BLaER1 treated with 17β-estradiol and CSF1 and Interleukin-3, amounts not matched to agents 10 nM and 100 nM (cell line): ENCODE results near the gene PHRF1.
"Not testable (repeated sequence)": the region's sequence is repeated elsewhere in the genome, so short reads cannot be mapped to it uniquely, and the experiment has no call there.

Experiments
- H3K27ac ChIP-seq, 11 experiments: shearing (Covaris generic); formaldehyde crosslinking; 2 replicates each; pipeline ENCODE4 v1.8.1; 2022
- H3K27me3 ChIP-seq, 11 experiments: shearing (Covaris generic); formaldehyde crosslinking; 2 replicates each; pipeline ENCODE4 v1.8.1; 2022
- H3K36me3 ChIP-seq, 11 experiments: shearing (Covaris generic); formaldehyde crosslinking; 2 replicates each; pipeline ENCODE4 v1.8.1; 2022
- H3K4me1 ChIP-seq, 10 experiments: shearing (Covaris generic); formaldehyde crosslinking; 2 replicates each; pipeline ENCODE4 v1.8.1; 2022
- H3K4me2 ChIP-seq, 11 experiments: shearing (Covaris generic); formaldehyde crosslinking; 2 replicates each; pipeline ENCODE4 v1.8.1; 2022
- H3K4me3 ChIP-seq, 10 experiments: shearing (Covaris generic); formaldehyde crosslinking; 2 replicates each; pipeline ENCODE4 v1.8.1; 2022
- H3K9ac ChIP-seq, 11 experiments: shearing (Covaris generic); formaldehyde crosslinking; 2 replicates each; pipeline ENCODE4 v1.8.1; 2022
- H3K9me3 ChIP-seq, 11 experiments: shearing (Covaris generic); formaldehyde crosslinking; replicated peaks in 1 of 11; 2 replicates each; pipeline ENCODE4 v1.8.1; 2022
- H4K20me1 ChIP-seq, 11 experiments: shearing (Covaris generic); formaldehyde crosslinking; 2 replicates each; pipeline ENCODE4 v1.8.1; 2022
- Cebpa-rat ChIP-seq, 11 experiments: shearing (Covaris generic); IDR thresholded peaks; 2 replicates each; pipeline ENCODE4 v1.8.1; 2022

PHRF1 gene

DNA sequence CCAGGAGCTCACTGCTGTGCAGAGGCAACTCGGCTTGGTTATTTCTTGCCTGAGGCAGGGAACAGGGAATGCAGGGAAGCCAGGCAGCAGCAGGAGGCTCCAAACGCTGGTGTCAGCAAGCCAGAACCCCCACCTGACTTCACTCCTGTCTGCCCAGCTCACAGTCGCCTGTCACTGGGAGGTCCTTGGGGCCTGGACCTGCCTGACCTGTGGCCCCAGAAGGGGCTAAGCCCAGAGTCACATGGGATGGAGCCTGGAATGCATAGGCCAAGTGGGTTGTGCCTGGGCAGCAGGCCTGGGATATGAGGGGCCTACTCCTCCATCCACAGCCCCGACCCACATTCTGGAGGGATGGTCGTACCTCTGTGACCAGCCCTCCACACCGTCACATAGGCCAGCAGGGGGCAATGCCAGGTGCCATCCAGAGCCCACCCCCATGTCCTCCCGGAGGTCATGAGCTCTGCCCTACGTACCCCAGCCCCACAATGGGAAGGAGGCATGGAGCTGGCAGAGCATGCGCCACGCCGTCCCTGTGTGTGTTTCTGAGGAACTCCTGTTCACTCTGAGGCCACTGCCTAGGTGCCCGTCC, 10.3 kb upstream of the PHRF1 start:
- Histone ChIP-seq H3K4me2 (peak overlapping the region; percentile 30 to 100 (median 97); a peak in 15 of 22 replicates), H3K36me3 (peaks cover 0 to 22% (median 0%) of the 10 kb centered on the region in 11 experiments; a peak in 7 of 22 replicates), H3K4me3 (peak overlapping the region in 1 of 10 experiments; percentile 93; a peak in 1 of 20 replicates), H3K27ac (no peak overlapping the region; a peak in 1 of 22 replicates), H3K9me3 (no peaks in the 10 kb centered on the region), H3K9ac (peak overlapping the region in 5 of 11 experiments; percentile 26 to 98 (median 91); a peak in 4 of 22 replicates), H4K20me1 (peaks cover 17 to 67% (median 42%) of the 10 kb centered on the region in 11 experiments; a peak in 21 of 22 replicates), H3K27me3 (peaks cover 0 to 5% (median 0%) of the 10 kb centered on the region in 11 experiments; a peak in 1 of 22 replicates), H3K4me1 (peaks cover 43 to 71% (median 51%) of the 10 kb centered on the region in 10 experiments)
- TF ChIP-seq Cebpa-rat (IDR thresholded peaks at IDR 0.05) = no peak

DNA sequence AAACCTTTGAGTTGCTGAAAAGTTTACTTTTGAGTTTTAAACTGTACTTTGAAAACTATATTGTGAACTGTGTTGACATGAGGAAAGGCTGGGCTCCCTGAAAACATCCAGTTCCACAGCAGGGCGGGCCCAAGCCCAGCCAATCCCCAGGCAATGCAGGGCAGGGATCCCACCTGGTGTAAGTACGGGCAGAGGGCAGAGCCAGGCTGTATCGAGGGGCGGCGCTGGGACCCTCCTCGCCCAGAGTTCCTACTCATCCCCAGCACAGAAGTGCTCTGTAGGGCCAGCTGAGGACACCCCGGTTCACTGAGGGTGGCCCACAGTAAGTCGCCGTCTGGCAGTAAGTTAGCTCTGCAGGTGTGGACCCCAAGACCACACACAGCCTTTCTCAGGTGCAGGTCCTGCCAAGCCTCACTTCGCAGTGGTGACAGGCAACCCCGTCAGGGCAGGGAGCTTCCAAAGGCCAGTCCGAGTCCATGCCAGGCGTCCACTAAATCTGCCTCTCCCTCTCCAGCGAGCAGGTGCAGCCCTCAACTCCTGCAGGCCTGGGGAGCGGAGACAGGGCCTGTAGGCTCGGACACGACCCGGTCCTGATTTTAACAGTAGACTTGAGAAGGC, 9.2 kb upstream of the PHRF1 start:
- Histone ChIP-seq H4K20me1 (peaks cover 10 to 58% (median 34%) of the 10 kb centered on the region in 11 experiments; a peak in 20 of 22 replicates), H3K27ac (peak overlapping the region in 1 of 11 experiments; percentile 97; a peak in 1 of 22 replicates), H3K9me3 (no peaks in the 10 kb centered on the region), H3K36me3 (peaks cover 0 to 21% (median 0%) of the 10 kb centered on the region in 11 experiments; a peak in 7 of 22 replicates), H3K4me3 (peak overlapping the region; percentile 74 to 93 (median 79); a peak in 16 of 20 replicates), H3K9ac (peak overlapping the region; percentile 87 to 98 (median 92); a peak in 17 of 22 replicates), H3K4me2 (peak overlapping the region; percentile 93 to 100 (median 98)), H3K27me3 (peaks cover 0 to 5% (median 0%) of the 10 kb centered on the region in 11 experiments; a peak in 1 of 22 replicates), H3K4me1 (peaks cover 36 to 63% (median 42%) of the 10 kb centered on the region in 10 experiments)
- TF ChIP-seq Cebpa-rat (IDR thresholded peaks at IDR 0.05) = no peak

DNA sequence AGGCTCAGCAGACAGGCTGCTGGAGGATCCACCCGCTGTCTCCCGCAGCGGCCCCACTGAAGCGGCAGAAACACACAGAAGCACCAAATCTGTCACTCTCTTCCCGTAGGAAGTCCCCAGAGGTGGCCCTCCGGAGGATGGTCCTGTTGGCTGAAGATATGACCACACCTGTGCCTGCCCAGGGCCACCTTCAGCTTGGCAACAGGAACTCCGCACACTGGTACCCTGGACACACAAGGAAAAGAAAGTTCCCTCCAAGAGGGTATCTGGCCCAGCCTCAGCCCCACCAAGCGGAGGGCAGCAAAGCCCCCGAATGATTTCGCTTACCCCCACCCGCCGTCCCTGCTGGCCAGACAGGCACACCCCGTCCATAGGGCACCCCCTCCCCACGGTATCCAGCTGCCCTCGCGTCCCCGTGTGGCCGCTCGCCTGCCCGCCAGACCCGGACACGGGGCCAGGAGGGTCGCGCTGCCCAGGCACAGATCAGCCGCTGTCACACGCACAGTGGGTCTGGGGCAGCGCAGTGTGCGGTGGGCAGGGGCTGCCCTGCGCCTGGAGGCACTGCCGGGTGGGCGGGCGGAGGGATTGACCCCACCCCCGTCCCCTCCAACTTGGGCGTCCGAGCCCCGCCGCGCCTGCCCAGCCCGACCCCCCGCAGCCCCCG, 8.5 kb upstream of the PHRF1 start:
- no peak for TF ChIP-seq Cebpa-rat (IDR thresholded peaks at IDR 0.05)
- Histone ChIP-seq H3K4me2 (peak overlapping the region; percentile 93 to 100 (median 98)), H3K9me3 (no peaks in the 10 kb centered on the region), H3K9ac (peak overlapping the region; percentile 87 to 98 (median 92)), H3K36me3 (peaks cover 0 to 16% (median 0%) of the 10 kb centered on the region in 11 experiments; a peak in 7 of 22 replicates), H3K4me1 (peaks cover 35 to 59% (median 40%) of the 10 kb centered on the region in 10 experiments), H4K20me1 (peaks cover 4 to 52% (median 34%) of the 10 kb centered on the region in 11 experiments; a peak in 17 of 22 replicates), H3K27ac (peak overlapping the region; percentile 44 to 97 (median 89); a peak in 19 of 22 replicates), H3K27me3 (peaks cover 0 to 5% (median 0%) of the 10 kb centered on the region in 11 experiments; a peak in 1 of 22 replicates), H3K4me3 (peak overlapping the region; percentile 74 to 93 (median 79))

DNA sequence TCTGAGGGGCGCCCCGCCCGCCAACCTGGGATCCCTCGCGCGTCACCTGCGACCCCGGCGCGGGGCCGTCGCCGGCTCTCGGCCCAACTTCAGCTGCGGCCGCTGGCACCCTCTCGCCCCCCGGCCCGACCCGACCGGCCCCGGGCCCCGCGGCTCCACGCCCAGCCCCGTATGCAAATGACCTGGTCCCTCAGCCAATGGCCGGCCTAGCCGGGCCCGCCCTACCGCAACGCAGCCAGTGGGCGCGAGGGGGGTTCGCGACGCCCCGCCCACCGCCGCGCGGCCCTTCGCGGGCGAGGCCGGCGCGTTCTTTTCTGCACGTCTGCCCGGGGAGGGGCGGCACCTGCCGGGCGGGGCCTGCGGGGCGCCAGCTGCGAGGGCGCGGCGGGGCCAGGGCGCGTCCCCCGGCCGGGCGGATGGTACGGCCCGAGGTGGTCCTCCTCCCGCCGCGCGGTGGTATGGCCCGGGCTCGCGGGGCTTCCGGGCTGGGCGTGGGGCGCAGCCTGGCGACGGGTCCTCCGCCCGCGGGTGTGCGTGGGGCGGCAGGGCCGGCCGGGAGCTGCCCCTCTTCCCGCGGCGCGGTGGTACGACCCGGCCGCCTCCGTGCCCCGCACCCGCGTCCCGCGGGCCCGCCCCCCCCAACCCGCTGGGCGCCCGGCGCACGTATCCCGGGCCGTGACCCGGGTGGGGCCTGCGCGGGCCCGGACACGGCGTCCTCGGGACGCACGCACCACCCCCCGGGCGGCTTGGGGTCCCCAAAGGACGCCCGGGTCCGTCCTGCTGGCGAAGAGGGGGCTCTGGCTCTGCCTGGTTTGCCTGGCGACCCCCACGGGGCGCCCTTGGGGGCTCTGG, 7.7 kb upstream of the PHRF1 start:
- H4K20me1 ChIP-seq = peaks cover 0 to 44% (median 28%) of the 10 kb centered on the region in 11 experiments; a peak in 15 of 22 replicates
- peaks cover 35 to 59% (median 40%) of the 10 kb centered on the region in 10 experiments for H3K4me1 ChIP-seq
- no peak for TF ChIP-seq Cebpa-rat (IDR thresholded peaks at IDR 0.05)
- H3K27ac ChIP-seq = peak overlapping the region; percentile 86 to 97 (median 91)
- H3K4me3 ChIP-seq = peak overlapping the region; percentile 74 to 93 (median 79)
- no peaks in the 10 kb centered on the region for H3K9me3 ChIP-seq
- H3K36me3 ChIP-seq = peaks cover 0 to 16% (median 0%) of the 10 kb centered on the region in 11 experiments; a peak in 6 of 22 replicates
- H3K4me2 ChIP-seq = peak overlapping the region; percentile 97 to 100 (median 99)
- H3K27me3 ChIP-seq = peaks cover 0 to 12% (median 0%) of the 10 kb centered on the region in 11 experiments; a peak in 3 of 22 replicates
- peak overlapping the region; percentile 87 to 98 (median 92) for H3K9ac ChIP-seq

DNA sequence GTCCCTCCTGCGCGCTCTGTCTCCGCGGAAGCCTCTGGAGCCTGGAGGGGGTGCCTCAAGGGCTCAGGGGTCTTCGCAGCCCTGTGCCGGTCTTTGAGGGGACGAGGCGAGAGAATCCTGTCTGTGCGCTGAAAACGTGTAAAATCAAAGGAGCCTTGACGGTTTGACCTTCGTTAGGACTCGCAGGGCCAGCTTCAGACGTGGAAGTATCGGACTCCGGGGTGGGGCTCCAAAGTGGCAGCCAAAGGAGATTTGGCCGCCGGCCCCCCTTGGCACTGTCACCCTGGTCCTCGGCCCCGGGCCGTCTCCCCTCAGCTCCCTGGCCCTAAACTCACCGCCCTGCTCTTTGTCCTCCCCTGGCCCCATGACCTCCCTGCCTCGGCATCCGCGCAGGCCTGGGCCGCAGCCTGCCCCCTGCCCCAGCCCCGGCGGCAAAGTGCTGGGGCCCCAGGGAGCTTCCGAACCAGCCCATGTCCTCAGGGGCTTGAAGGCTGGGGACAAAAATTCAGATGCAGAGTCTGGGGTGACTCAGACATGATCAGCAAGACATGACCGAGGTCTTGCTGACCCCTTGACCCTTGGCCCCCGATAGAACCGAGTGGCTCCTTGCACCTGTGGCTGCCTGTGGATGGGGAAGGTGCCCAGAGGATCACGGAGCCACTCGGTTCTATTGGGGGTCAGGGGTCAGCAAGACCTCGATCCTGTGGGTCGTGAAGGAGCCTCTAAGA, 6.9 kb upstream of the PHRF1 start:
- Histone ChIP-seq H3K9ac (peak overlapping the region; percentile 87 to 98 (median 92)), H3K27me3 (peaks cover 0 to 15% (median 3%) of the 10 kb centered on the region in 11 experiments; a peak in 12 of 22 replicates), H4K20me1 (peaks cover 0 to 36% (median 21%) of the 10 kb centered on the region in 11 experiments; a peak in 15 of 22 replicates), H3K4me3 (peak overlapping the region; percentile 74 to 93 (median 79)), H3K4me2 (peak overlapping the region; percentile 97 to 100 (median 99)), H3K27ac (peak overlapping the region; percentile 86 to 97 (median 91)), H3K36me3 (peaks cover 0 to 16% (median 0%) of the 10 kb centered on the region in 11 experiments; a peak in 5 of 22 replicates), H3K9me3 (no peaks in the 10 kb centered on the region), H3K4me1 (peaks cover 40 to 60% (median 43%) of the 10 kb centered on the region in 10 experiments)
- no peak for TF ChIP-seq Cebpa-rat (IDR thresholded peaks at IDR 0.05)

DNA sequence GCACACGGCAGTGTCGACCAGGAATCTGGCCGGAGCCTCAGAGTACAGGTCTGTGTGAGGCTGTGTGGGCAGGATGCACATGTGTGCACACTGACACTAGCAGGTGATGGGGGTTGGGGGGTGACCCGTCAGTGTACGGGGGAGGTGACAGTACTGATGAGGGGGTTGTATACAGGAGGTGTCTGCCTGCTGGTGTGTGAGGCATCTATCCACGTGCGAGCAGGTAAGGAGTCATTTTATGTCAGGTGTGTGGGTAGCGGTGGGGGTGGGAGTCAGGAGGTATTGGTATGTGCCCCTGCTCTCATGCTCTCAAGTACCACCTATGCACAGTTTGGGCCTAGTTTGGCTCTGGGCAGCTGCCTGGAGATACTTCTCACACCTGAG, 4.5 kb upstream of the PHRF1 start:
- no peak overlapping the region for H3K4me3 ChIP-seq
- peaks cover 8 to 29% (median 16%) of the 10 kb centered on the region in 11 experiments; a peak in 21 of 22 replicates for H3K27me3 ChIP-seq
- H4K20me1 ChIP-seq = peaks cover under 1 to 28% (median 10%) of the 10 kb centered on the region in 11 experiments; a peak in 19 of 22 replicates
- TF ChIP-seq Cebpa-rat (IDR thresholded peaks at IDR 0.05) = no peak
- peaks cover 36 to 52% (median 42%) of the 10 kb centered on the region in 10 experiments for H3K4me1 ChIP-seq
- no peak overlapping the region for H3K9ac ChIP-seq
- peaks cover 0 to 5% (median 0%) of the 10 kb centered on the region in 11 experiments; a peak in 2 of 22 replicates for H3K36me3 ChIP-seq
- no peak overlapping the region for H3K4me2 ChIP-seq
- H3K9me3 ChIP-seq = no peaks in the 10 kb centered on the region
- H3K27ac ChIP-seq = no peak overlapping the region

DNA sequence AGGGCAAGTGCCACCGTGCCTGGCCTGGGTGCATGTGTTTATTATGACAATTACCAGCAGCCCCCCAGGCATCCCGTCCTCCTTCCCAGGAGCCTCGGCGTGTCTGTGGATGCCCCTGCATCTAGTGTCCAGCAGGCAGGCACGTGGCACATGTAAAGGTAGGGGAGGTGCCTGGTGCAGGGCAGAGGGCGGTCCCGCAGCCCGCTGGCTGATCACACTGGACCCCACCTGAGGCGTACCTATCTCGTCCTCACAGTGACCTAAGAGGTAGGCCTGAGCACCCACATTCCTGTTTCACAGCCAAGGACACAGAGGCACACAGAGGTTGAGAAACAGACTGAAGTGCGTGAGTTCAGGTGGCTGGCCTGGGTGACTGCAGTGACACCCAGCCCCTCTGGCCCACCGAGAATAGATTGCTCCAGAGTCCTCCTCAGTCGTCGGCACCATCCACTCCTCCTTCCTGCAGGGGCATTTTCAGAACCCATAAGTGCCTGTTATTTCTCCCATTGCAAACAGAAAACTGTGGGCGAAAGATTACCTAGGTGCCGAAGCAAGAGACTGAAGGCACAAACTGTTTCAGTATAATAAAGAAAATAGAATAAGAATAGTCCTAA, 3.0 kb upstream of the PHRF1 start:
- Histone ChIP-seq H3K27ac (no peak overlapping the region), H3K9me3 (no peaks in the 10 kb centered on the region), H3K9ac (no peak overlapping the region), H3K4me1 (peaks cover 35 to 51% (median 42%) of the 10 kb centered on the region in 10 experiments), H4K20me1 (peaks cover 15 to 30% (median 17%) of the 10 kb centered on the region in 11 experiments), H3K4me2 (peak overlapping the region in 2 of 11 experiments; percentile 13 to 97; a peak in 2 of 22 replicates), H3K36me3 (peaks cover 0 to 13% (median 6%) of the 10 kb centered on the region in 11 experiments; a peak in 15 of 22 replicates), H3K4me3 (no peak overlapping the region), H3K27me3 (peaks cover 8 to 29% (median 16%) of the 10 kb centered on the region in 11 experiments; a peak in 21 of 22 replicates)
- no peak for TF ChIP-seq Cebpa-rat (IDR thresholded peaks at IDR 0.05)

DNA sequence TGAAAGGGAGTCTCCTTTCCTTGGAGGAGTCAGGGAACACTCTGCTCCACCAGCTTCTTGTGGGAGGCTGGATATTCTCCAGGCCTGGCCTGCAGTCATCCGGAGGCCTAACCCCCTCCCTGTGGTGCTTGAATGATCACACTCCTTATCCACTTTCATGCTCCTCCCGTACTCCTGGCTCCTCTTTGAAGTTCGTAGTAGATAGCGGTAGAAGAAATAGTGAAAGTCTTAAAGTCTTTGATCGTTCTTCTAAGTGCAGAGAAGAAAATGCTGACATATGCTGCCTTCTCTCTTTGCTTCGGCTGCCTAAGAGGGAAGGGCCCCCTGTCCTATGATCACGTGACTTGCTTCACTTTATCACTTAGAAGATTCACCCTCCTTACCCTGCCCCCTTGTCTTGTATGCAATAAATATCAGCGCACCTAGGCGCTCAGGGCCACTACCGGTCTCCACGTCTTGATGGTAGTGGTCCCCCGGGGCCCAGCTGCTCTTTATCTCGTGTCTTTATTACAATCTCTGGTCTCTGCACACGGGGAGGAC, 2.2 kb upstream of the PHRF1 start:
- H3K27me3 ChIP-seq = peaks cover 8 to 29% (median 16%) of the 10 kb centered on the region in 11 experiments; a peak in 21 of 22 replicates
- H3K4me2 ChIP-seq = peak overlapping the region; percentile 39 to 100 (median 98); a peak in 21 of 22 replicates
- H3K36me3 ChIP-seq = peaks cover 0 to 20% (median 9%) of the 10 kb centered on the region in 11 experiments; a peak in 16 of 22 replicates
- peak overlapping the region in 2 of 11 experiments; percentile 14 to 42; a peak in 1 of 22 replicates for H3K9ac ChIP-seq
- H4K20me1 ChIP-seq = peaks cover 24 to 38% (median 26%) of the 10 kb centered on the region in 11 experiments
- peak overlapping the region in 2 of 10 experiments; percentile 16 to 37; a peak in 3 of 20 replicates for H3K4me3 ChIP-seq
- peaks cover 41 to 56% (median 47%) of the 10 kb centered on the region in 10 experiments for H3K4me1 ChIP-seq
- H3K9me3 ChIP-seq, H3K27ac ChIP-seq: not testable (repeated sequence)
